GM20000 (cell line): Measurements from ENCODE around the gene PADI6.
A peak's percentile ranks its signal among the peaks of the same experiment; 100 is the strongest.

Experiments used
- DNase-seq: peaks from one replicate; pipeline ENCODE4 v3.0.0; 2012; ENCODE audit warnings: low spot score
- TF ChIP-seq, protein P1 (sequence below): IDR thresholded peaks from 2 replicates; pipeline ENCODE4 v1.5.1; 2012; ENCODE audit warnings: mild to moderate bottlenecking, control low read depth; ENCODE audit errors: extremely low read depth, missing control alignments

Gene PADI6

GRCh38 chr1:17419626-17420328 lies 47.8 kb downstream of the PADI6 start:
- DNase-seq, result peak; percentile 82
- TF ChIP-seq, protein P1, sequence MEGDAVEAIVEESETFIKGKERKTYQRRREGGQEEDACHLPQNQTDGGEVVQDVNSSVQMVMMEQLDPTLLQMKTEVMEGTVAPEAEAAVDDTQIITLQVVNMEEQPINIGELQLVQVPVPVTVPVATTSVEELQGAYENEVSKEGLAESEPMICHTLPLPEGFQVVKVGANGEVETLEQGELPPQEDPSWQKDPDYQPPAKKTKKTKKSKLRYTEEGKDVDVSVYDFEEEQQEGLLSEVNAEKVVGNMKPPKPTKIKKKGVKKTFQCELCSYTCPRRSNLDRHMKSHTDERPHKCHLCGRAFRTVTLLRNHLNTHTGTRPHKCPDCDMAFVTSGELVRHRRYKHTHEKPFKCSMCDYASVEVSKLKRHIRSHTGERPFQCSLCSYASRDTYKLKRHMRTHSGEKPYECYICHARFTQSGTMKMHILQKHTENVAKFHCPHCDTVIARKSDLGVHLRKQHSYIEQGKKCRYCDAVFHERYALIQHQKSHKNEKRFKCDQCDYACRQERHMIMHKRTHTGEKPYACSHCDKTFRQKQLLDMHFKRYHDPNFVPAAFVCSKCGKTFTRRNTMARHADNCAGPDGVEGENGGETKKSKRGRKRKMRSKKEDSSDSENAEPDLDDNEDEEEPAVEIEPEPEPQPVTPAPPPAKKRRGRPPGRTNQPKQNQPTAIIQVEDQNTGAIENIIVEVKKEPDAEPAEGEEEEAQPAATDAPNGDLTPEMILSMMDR, result peak; percentile 100

GRCh38 chr1:17420391-17420918 lies 48.5 kb downstream of the PADI6 start:
- DNase-seq, result no peak
- TF ChIP-seq, protein P1, result no peak

DNA sequence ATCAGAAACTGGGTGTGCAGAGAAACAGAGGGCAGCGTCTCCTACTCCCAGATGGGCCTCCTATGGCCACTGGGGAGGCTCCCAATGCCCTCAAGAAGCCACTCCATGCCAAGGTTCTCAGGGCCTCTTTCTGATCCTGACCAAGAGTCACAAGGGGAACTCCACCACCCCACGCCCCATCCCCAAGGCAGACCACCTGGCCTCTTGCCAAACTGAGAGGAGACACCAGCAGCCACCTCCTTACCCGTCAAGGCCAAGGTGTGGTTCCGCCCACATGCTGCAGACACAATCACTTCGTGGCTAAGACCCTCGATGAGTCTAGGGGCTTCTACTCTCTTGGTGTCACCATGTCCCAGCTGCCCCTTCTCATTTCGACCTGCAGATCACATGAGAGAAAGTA lies 50.5 kb downstream of the PADI6 start:
- DNase-seq, result no peak
- TF ChIP-seq, protein P1, result no peak

DNA sequence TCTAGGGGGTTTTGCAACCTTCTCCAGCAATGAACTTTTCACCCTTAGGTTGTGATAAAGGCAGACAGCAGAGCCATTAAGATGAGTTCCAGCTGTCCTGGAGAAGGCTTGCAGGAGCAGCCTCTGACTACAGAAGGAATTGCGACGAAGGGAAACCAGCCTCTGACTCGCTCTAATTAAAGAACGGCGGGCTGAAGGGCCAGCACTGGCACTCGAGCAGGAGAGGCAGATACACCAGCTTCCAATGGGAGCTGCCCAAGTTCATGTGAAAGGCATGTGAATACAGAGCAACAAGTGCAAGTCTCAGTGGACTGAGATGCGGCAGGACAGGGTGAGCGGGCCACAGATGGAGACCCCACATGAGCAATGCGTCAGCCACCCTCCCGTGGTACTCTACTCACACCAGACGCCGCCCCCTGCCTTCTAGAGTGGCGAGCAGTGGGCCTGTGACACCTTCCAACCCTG lies 51.8 kb downstream of the PADI6 start:
- TF ChIP-seq, protein P1, result no peak
- DNase-seq, result no peak

DNA sequence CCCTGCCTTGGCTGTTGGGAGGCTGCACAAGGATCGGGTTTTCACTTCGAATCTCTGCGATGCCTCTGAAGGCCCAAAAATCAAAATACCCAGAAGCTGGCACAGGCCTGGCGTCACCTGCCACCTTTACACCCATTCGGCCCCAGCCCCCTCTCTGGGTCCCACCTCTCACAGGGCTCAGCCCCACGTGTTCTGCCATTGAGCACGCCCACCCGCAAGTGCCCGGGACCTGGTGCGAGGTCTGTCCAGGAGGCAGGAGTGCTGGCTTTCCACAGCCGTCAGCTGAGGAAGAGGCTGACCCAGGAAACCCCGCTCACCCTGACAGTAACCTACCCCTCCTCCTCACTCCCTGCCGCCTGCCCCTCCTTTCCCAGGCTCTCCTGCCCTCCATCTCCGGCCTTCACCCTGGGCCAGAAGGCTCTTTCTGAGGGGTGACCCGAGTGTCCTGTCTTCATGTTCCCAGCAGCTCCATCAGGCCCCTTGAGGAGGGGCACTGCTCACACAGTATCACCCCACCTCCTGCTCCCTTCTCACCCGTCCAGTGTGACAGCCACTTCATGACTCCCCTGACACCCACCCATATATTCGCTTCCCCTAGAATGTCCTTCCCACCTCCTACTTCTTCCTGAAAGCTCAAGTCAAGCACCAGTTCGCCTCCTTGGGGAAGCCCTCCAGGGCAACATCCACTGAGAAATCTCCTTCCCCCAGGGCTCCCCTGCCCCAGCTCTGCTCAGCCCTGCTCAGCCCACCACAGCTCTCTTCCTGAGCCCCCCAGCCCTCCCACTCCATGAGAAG lies 54.0 kb downstream of the PADI6 start:
- DNase-seq, result no peak
- TF ChIP-seq, protein P1, result no peak

GRCh38 chr1:17427696-17428660 lies 56.0 kb downstream of the PADI6 start:
- no peak for DNase-seq

More at GRCh38 chr1:17427696-17428660, 56.0 kb downstream of the PADI6 start:
- TF ChIP-seq, protein P1, result no peak
